GM12878 (cell line): Measurements from ENCODE around the gene RAB10. TPM values are rescaled to one million over a fixed set of nuclear protein-coding genes. Genes with fewer than 3 reads are reported as not detected.

Experiments
- ATAC-seq: fragments of 200-7000 bp; cut with Tn5 transposase; 3 replicates; pipeline ENCODE4 v1.9.1; 2020; ENCODE audit warnings: mild to moderate bottlenecking, moderate library complexity
- BruUV-seq: library from RNA; stranded (reverse); fragments of 400-500 nt; replicated peaks from 2 replicates; lab custom pipeline; 2021; lab: Mats Ljungman, UMichigan
- CTCF ChIA-PET: fragments of 300-600 bp; sonication (Branson Sonifier 250); formaldehyde crosslinking; extraction: SDS; loops from one replicate; lab custom pipeline; 2021; ENCODE audit warnings: inconsistent platforms; lab: Yijun Ruan, JAX
- POLR2A ChIA-PET: fragments of 350-600 bp; formaldehyde crosslinking; extraction: SDS; loops from one replicate; lab custom pipeline; 2021; ENCODE audit warnings: inconsistent platforms; lab: Charles Lee
- RAD21 ChIA-PET: fragments of 300-600 bp; sonication (Branson Sonifier 250); formaldehyde crosslinking; loops from one replicate; lab custom pipeline; 2023; ENCODE audit warnings: antibody characterized with exemption; ENCODE audit not compliant: unreplicated experiment; lab: Charles Lee
- SMC1A ChIA-PET: fragments of 300-600 bp; sonication (Branson Sonifier 250); formaldehyde crosslinking; loops from one replicate; lab custom pipeline; 2023; ENCODE audit not compliant: unreplicated experiment, uncharacterized antibody; lab: Charles Lee
- DNase-seq: peaks from one replicate; pipeline ENCODE4 v3.0.0-alpha.2; 2011; ENCODE audit warnings: low read depth, low spot score
- FAIRE-seq: peaks from 3 replicates; lab custom pipeline; 2011; peaks lifted over from hg19 to GRCh38; lab: Jason Lieb, UNC
- H2AFZ ChIP-seq: 2 replicates; pipeline ENCODE4 v1.6.0; 2011; ENCODE audit warnings: low read depth, low read length, control low read depth; ENCODE audit not compliant: control insufficient read depth
- H3K27ac ChIP-seq: 2 replicates; pipeline ENCODE4 v1.5.1; 2011; ENCODE audit warnings: control low read depth; ENCODE audit not compliant: control insufficient read depth, insufficient read depth
- H3K27me3 ChIP-seq, 2 experiments: replicated peaks in 1 of 2; 2 replicates each; pipeline versions ENCODE4 v1.6.0 to v1.6.1; 2011; ENCODE audit warnings: low read length in 1 of 2; ENCODE audit not compliant: control insufficient read depth in 2 of 2, insufficient read depth in 2 of 2
- H3K36me3 ChIP-seq, 2 experiments: 2 replicates each; pipeline ENCODE4 v1.5.1; 2011; ENCODE audit warnings: low read length in 1 of 2; ENCODE audit not compliant: control insufficient read depth in 2 of 2, insufficient read depth in 2 of 2
- H3K4me1 ChIP-seq: 2 replicates; pipeline ENCODE4 v1.6.1; 2011; ENCODE audit warnings: mild to moderate bottlenecking, low read length, moderate library complexity, mixed read lengths; ENCODE audit not compliant: control insufficient read depth, insufficient read depth
- H3K4me2 ChIP-seq: 2 replicates; pipeline ENCODE4 v1.6.0; 2011; ENCODE audit warnings: control low read depth; ENCODE audit not compliant: control insufficient read depth, insufficient read depth
- H3K4me3 ChIP-seq: fragments of 200-600 bp; sonication (generic); 2 replicates; pipeline ENCODE4 v1.5.1; 2016
- H3K79me2 ChIP-seq: 2 replicates; pipeline ENCODE4 v1.6.0; 2011; ENCODE audit warnings: low read length; ENCODE audit not compliant: control insufficient read depth, insufficient read depth
- H3K9ac ChIP-seq: 2 replicates; pipeline ENCODE4 v1.8.0; 2011; ENCODE audit warnings: low read length, control low read depth, mixed read lengths; ENCODE audit not compliant: control insufficient read depth, insufficient read depth
- H3K9me3 ChIP-seq: replicated peaks from 3 replicates; pipeline ENCODE4 v1.5.1; 2011; ENCODE audit warnings: mild to moderate bottlenecking, low read length; ENCODE audit not compliant: control insufficient read depth, insufficient read depth
- H4K20me1 ChIP-seq: 2 replicates; pipeline ENCODE4 v1.6.0; 2011; ENCODE audit not compliant: control insufficient read depth, insufficient read depth
- POLR2AphosphoS5 ChIP-seq: IDR thresholded peaks from 2 replicates; pipeline ENCODE4 v1.6.1; 2011; ENCODE audit warnings: mild to moderate bottlenecking, low read length, inconsistent platforms
- REST ChIP-seq: IDR thresholded peaks from 2 replicates; pipeline ENCODE4 v1.6.1; 2012; ENCODE audit warnings: mild to moderate bottlenecking, low read depth, low read length
- WGBS: methylation state at CpG from one replicate; pipeline ENCODE4 v1.1.6; 2016; ENCODE audit warnings: low lambda C conversion rate; ENCODE audit not compliant: insufficient replicate concordance, insufficient coverage; ENCODE audit errors: missing lambda C conversion rate; 5-methylcytosine and 5-hydroxymethylcytosine counted together
- in situ Hi-C: fragments of 300-500 bp; cut with MboI; formaldehyde crosslinking; loops from 9 replicates; pipeline ENCODE4 v1.14.3; 2018; ENCODE audit warnings: mixed read lengths
- intact Hi-C: fragments of 100-400 bp; cut with micrococcal nuclease; formaldehyde crosslinking; loops from one replicate; pipeline ENCODE4 v1.14.2; 2022; ENCODE audit not compliant: unreplicated experiment
- polyA plus RNA-seq, 11 experiments: library from polyadenylated mRNA; depleted of rRNA in 4 of 11; unstranded in 6 of 11; stranded (reverse) in 5 of 11; fragments of >200 nt; fragmentation: Nextera tagmentation in 4 of 11; fragmentation: Illumina TruSeq in 1 of 11; extraction: Ambion mirVana in 4 of 11; extraction: Trizol in 1 of 11; gene quantifications; 1 replicate in 1 of 11; 2 replicates in 10 of 11; pipeline versions ENCODE4 v1.2.1 to v1.2.3, GENCODE V29; 2011 to 2016; ENCODE audit warnings: inconsistent platforms in 2 of 11, missing spikeins in 2 of 11, low read depth in 1 of 11
- total RNA-seq, 4 experiments: library from RNA; depleted of rRNA in 3 of 4; stranded (reverse); fragments of >200 nt in 3 of 4; fragmentation: Illumina TruSeq in 1 of 4; extraction: Trizol in 1 of 4; gene quantifications; 2 replicates each; pipeline versions ENCODE4 v1.2.1 to v1.2.3, GENCODE V29; 2013 to 2021

Gene RAB10
- total and polyA plus RNA-seq, 10 of the 15 experiments (the other 5 are each of a cell fraction or from before 2014, with no cell fraction given), result 13.3 to 109 (median 82.0) TPM

- POLR2A ChIA-PET, result interaction anchor here (0.6 kb wide), 3 partner anchors 260 to 412 kb away, joined by 3 to 5 read pairs (median 4); no protein-coding TSS in a partner anchor
Measured at GRCh38 chr2:26174691-26175465, 141.0 kb downstream of the RAB10 start.

More at GRCh38 chr2:26174691-26175465, 141.0 kb downstream of the RAB10 start:
- Histone ChIP-seq H3K9me3 (no peaks in the 10 kb centered on the region), H3K36me3 (no peaks in the 10 kb centered on the region), H3K27ac (no peak overlapping the region), H3K4me1 (no peaks in the 10 kb centered on the region; the same call in 1 of the 2 replicates), H3K27me3 (peaks cover 4 to 10% of the 10 kb centered on the region in 2 experiments; a peak in 3 of 4 replicates), H3K9ac (no peak overlapping the region), H4K20me1 (no peaks in the 10 kb centered on the region; the same call in 1 of the 2 replicates), H2AFZ (no peak overlapping the region), H3K79me2 (no peaks in the 10 kb centered on the region)
- no peak for FAIRE-seq
- ChIA-PET RAD21 (no interaction called here), SMC1A (no interaction called here), CTCF (interaction anchor here (0.6 kb wide), 1 partner anchor 69 kb away, joined by 4 read pairs; no protein-coding TSS in a partner anchor)
- in situ Hi-C loops (no loop called here), intact Hi-C loops (no loop called here)
- ATAC-seq, result peak; percentile 24
- no peak for DNase-seq
- WGBS, result 40% methylated on average over 10 of the region's 10 CpGs
- TF ChIP-seq REST (0 out of 2 replicates have a peak, but pooled peaks have one; percentile 19), POLR2AphosphoS5 (no peak)
- TF ChIP-seq, all 136 proteins: peak for 1
- H3K4me2 ChIP-seq, result no peak overlapping the region
- H3K4me3 ChIP-seq, result no peak overlapping the region
- BruUV-seq, result no TSS peak
